Measurements from ENCODE around the gene CLSTN2.
A peak's percentile ranks its signal among the peaks of the same experiment; 100 is the strongest.

CLSTN2 gene

DNA sequence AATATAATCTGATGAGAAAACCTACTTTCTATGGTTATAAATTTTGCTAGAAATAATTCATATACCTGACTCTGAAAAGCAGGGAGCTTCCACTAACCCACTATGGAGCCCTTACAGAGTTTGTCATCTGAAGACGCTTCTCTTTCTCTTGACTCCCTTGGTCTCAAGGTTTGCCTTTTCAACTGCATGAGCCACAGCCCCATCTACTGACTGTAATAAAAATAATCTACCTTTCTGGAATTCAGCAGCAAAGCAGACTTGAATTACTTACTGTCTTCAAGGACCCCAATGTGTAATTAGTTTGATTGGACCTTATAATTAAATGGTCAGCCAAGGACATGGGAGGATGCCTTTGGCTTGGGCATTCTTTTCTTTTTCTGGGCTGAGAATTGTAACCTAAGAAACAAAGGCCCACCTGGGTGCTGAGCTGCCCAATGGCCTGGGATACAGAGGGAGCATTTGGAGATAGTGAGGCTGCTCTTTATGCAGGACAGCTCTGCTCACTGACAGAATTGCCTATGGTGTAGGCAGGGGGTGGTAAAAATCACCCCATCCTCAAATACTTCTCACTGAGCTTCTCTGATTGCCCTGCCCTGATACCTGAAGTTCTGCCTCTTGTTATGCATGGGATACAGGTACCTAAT is 564.3 kb downstream of the CLSTN2 start:
- H3K36me3 ChIP-seq: no peaks in the 10 kb centered on the region
- H3K4me3 ChIP-seq: no peak overlapping the region
- TF ChIP-seq, protein P1, sequence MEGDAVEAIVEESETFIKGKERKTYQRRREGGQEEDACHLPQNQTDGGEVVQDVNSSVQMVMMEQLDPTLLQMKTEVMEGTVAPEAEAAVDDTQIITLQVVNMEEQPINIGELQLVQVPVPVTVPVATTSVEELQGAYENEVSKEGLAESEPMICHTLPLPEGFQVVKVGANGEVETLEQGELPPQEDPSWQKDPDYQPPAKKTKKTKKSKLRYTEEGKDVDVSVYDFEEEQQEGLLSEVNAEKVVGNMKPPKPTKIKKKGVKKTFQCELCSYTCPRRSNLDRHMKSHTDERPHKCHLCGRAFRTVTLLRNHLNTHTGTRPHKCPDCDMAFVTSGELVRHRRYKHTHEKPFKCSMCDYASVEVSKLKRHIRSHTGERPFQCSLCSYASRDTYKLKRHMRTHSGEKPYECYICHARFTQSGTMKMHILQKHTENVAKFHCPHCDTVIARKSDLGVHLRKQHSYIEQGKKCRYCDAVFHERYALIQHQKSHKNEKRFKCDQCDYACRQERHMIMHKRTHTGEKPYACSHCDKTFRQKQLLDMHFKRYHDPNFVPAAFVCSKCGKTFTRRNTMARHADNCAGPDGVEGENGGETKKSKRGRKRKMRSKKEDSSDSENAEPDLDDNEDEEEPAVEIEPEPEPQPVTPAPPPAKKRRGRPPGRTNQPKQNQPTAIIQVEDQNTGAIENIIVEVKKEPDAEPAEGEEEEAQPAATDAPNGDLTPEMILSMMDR (IDR thresholded peaks at IDR 0.05): no peak
- no peaks in the 10 kb centered on the region for H3K27me3 ChIP-seq
- H3K9me3 ChIP-seq: no peaks in the 10 kb centered on the region
- intact Hi-C loops (cut with DNase I; ENCODE audit: low total_unique reads): no loop called here
- no peak overlapping the region for H3K27ac ChIP-seq
- no peak for DNase-seq
- no peaks in the 10 kb centered on the region for H3K4me1 ChIP-seq

DNA sequence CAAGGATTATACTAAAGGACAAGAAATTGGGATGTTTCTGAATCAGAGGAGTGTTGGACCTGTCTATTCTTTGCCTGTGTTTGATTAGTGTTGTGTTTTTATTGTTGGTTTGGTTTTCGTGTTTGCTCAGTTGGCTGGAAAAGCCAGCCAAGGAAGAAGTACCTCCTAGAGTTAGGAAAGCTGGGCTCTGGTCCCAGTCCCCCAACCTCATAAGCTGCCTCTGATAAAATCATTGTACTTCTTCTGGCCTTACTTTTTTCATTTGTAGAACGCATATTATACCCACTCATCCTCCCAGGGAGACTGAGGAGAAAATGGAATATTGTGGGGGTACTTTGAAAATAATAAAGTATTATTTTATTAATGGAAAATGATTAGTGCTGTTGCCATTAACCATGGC is 565.5 kb downstream of the CLSTN2 start:
- TF ChIP-seq, protein P1 (IDR thresholded peaks at IDR 0.05): no peak
- intact Hi-C loops (cut with DNase I; ENCODE audit: low total_unique reads): no loop called here
- DNase-seq: no peak
- H3K36me3 ChIP-seq: no peaks in the 10 kb centered on the region
- no peaks in the 10 kb centered on the region for H3K9me3 ChIP-seq
- no peaks in the 10 kb centered on the region for H3K4me1 ChIP-seq
- no peak overlapping the region for H3K27ac ChIP-seq
- H3K27me3 ChIP-seq: no peaks in the 10 kb centered on the region
- H3K4me3 ChIP-seq: no peak overlapping the region

DNA sequence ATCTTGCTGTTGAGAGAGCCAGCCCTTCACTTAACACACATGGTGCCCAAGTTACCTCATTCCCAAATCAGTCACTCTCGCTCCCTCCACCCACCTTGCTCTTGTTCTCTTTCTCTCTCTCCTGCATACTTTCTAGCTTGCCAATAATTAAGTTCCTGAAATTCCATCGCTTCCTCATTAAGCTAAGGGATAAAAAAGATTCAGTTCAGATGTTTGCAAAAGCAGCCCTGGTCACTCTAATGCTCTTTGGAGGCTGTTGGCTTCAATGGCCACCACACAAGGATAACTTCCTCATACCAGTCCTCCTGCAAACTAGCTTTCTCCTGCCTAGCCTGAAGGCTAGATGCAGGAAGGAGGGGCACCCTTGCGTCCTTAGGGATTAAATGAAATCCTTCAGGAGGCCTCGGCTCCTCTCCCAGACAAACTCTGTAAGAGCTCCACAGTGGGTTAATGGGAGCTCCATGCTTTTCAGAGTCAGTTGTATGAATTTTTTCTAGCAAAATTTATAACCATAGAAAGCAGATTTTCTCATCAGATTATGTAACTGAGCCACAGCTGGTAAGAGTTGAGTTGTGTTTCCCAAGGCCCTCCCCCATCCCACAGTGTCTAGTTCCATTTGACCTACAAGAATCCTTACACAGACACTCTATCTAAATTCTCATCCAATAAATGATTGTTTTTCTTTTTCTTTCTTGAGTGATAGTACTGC is 566.2 kb downstream of the CLSTN2 start:
- intact Hi-C loops (cut with DNase I; ENCODE audit: low total_unique reads): no loop called here
- Histone ChIP-seq H3K36me3 (no peaks in the 10 kb centered on the region), H3K9me3 (no peaks in the 10 kb centered on the region), H3K4me1 (no peaks in the 10 kb centered on the region), H3K4me3 (no peak overlapping the region), H3K27me3 (no peaks in the 10 kb centered on the region), H3K27ac (no peak overlapping the region)
- TF ChIP-seq, protein P1 (IDR thresholded peaks at IDR 0.05): no peak
- no peak for DNase-seq

DNA sequence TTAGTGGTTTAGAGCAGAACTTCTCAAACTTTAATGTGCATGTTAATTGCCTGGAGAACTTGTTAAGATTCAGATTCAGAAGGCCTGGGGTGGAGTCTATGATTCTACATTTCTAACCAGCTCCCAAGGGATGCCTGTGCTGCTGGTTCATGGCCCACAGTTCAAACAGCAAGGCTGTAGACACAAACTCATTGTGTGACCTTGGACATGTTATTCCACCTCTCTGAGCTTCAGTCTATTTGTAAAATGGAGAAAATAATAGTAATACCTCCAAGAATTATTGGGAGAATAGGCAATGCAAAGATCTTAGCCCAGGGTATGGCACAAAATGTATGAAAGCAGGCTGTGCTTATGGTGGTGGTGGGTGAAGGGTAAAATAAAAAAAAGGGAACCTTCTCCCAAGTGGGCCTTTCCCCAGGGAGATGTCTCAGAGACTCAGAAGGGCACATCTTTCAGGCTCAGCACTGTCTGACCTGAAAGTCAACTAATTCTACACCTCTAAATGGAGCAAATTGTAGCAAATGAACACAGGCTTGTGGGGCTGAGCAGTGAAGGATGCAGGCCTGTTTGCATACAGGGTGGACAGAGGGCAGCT is 566.9 kb downstream of the CLSTN2 start:
- H3K36me3 ChIP-seq: no peaks in the 10 kb centered on the region
- no peak overlapping the region for H3K27ac ChIP-seq
- no peaks in the 10 kb centered on the region for H3K27me3 ChIP-seq
- H3K4me3 ChIP-seq: no peak overlapping the region
- intact Hi-C loops (cut with DNase I; ENCODE audit: low total_unique reads): no loop called here
- TF ChIP-seq, protein P1 (IDR thresholded peaks at IDR 0.05): no peak
- no peaks in the 10 kb centered on the region for H3K9me3 ChIP-seq
- no peak for DNase-seq
- H3K4me1 ChIP-seq: no peaks in the 10 kb centered on the region

- TF ChIP-seq, protein P1 (IDR thresholded peaks at IDR 0.05): no peak
- Histone ChIP-seq H3K27me3 (peaks cover 0 to 3% of the 10 kb centered on the region in 2 donors), H3K27ac (no peak overlapping the region), H3K4me3 (no peak overlapping the region), H3K4me1 (no peaks in the 10 kb centered on the region), H3K36me3 (no peaks in the 10 kb centered on the region), H3K9me3 (no peaks in the 10 kb centered on the region)
- DNase-seq: peak in 1 of 2 donors; percentile 24
- intact Hi-C loops (cut with DNase I; ENCODE audit: low total_unique reads): no loop called here
These were observed 570.2 kb downstream of the CLSTN2 start for GRCh38 chr3:140505213-140505612.

Measured in tibial artery (tissue), 4 donors.